ENCODE results near the gene LRRC36.
A peak's percentile ranks its signal among the peaks of the same experiment; 100 is the strongest.
"Not testable (repeated sequence)": the region's sequence is repeated elsewhere in the genome, so short reads cannot be mapped to it uniquely, and the experiment has no call there.

LRRC36 gene

DNA sequence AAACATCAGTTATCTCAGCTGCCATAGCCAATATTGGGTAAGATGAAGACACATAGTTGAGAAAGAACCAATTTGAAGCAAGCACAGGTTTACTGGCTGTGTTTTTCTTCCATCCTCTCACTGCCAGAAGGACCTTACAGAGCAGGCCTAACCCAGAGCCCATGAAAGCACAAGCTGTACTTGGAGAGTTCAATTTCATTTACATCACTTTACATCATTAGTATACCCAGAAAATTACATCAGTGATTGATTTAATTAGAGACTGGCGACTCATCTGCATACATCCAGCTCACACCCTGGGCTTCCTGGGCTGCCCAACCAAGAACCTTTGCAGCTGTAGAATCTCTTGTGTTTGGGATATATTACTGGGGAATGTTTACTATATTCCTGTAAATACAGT is 23.7 kb downstream of the LRRC36 start:
- no peak for DNase-seq

DNA sequence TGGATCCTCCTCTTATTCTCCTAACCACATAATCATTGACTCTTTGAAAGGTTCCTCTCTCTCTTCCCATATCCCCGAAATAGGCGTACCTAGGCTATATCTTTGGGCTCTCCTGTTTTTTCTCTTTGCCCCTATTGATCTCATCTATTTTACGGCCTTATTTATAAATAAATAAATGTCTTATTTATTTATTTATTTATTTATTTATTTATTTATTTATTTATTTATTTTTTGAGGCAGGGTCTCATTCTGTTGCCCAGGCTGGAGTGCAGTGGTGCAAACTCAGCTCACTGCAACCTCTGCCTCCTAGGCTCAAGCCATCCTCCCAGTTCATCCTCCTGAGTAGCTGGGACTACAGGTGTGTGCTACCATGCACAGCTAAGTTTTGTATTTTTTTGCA is 25.8 kb downstream of the LRRC36 start:
- not testable (repeated sequence) for DNase-seq

DNA sequence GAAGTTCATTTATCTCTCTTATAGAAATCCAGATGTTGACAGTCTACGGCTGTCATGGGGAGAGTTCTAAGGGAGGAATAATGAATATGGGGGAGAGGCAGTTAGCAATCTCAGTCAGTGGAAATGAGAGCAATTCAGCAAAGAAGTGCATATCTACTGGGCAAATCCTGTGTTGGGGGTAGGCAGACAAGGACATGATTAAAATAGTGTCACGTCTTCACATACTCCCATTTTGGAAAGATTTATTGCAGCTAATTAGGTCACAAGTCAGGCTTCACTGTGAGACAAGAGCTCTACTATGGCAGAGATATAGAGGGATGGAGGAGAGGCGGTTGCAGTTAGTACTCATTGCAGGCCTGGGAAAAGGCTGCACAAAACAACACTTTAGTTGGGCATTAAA is 29.8 kb downstream of the LRRC36 start:
- DNase-seq, result no peak

DNA sequence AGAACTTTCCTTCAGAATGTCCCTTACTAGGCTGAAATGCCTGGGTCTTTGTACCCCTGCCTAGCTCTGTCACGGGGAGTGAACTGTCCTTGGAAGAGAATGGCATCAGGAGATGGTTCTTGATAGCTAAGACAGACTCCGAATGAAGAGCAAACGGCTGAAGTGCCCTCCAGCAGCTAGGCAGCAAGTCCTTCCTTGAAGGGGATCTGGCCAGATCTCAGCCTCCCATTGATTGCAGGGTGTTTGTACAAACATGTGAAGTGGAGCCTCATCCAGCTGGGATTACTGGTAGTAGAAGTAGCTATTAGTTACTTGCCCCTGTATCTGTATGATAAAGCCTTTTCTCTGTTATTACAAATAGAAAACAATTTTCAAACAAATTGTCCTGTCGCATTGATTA is 30.9 kb downstream of the LRRC36 start:
- DNase-seq, result peak; percentile 23

DNA sequence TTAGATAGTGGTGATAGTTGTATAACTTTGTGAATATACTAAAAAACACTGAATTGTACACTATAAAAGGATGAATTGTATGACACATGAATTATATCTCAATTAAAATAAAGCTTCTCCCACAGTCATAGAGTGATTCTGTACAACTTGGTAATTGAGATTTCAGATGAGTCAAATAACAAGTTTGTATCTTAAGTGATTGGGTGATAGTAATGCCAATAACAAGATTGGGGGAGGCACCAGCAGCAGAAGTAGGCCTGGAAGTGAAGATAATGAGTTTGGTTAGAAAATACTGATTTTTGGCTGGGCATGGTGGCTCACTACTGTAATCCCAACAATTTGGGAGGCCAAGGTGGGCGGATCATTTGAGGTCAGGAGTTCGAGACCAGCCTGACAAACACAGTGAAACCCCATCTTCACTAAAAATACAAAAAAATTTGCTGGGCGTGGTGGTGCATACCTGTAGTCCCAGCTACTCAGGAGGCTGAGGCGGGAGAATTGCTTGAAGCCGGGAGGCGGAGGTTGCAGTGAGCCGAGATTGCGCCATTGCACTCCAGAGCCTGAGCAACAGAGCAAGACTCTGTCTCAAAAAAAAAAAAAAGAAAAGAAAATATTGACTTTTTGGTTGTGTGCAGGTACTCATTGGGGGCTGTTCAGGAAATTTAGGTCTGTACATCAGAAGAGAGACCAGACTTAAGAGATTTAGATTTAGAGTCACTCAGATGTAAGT is 33.1 kb downstream of the LRRC36 start:
- DNase-seq, result not testable (repeated sequence)

DNA sequence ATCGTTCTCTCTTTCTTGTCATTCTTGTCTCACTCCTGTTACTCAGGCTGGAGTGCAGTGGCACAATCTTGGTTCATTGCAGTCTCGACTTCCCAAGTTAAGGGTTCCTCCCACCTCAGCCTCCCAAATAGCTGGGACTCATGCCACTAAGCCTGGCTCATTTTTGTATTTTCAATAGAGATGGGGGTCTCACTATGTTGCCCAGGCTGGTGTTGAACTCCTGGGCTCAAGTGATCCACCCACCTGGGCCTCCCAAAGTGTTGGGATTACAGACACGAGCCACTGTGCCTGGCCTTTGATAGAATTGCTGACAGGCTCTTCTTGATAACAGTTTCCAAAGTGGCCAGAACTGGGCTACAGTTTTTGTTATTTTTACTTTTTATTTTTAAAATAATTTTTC is 34.4 kb downstream of the LRRC36 start:
- no peak for DNase-seq

DNA sequence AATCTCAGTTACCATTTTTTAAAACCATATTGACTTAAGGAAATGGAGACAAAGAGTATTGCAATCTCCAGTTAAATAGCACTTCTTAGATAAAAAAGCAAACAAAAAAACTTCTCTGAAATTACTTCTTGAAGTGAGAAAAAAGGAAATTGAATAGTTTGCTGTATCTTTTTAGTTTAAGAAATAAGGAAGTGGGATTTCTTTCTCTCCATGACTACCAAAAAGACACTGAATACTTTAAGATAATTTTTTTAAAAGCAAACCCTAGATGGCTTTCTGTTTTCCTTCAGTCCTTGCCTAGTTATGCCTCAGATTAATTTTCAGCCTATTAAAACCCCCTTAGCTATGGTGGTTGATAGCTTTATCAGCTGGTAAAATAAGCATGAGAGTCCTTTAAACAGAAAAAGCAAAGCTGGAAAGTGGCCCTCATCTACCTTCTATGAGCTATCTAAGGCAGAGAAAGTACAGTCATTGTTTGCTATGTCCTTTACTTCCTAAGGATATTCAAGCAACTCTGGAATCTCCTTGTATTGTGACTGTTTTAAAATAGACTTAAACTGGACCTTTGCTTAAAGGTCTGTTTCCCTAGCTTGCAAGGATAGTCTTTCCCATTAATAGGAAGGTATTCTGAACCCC is 38.1 kb downstream of the LRRC36 start:
- no peak for DNase-seq

DNA sequence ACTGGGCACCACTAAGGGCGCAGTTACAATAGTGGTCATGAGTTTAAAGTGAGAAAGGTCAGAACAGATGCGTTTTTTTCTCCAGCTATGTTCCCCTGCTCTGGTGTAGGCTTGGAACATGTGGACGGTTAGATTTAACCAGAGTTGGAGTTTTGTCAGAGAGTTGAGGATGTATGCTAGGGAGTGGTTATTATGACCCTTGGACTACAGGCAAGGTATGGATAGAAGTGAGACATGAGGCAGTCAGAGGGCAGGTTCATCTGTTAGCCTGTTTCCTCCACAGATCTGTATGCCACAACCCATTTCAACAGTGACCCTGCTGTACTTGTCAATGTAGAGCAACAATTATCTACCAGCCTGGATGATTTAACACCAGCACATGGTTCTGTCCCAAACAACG is 44.0 kb downstream of the LRRC36 start:
- no peak for DNase-seq

DNA sequence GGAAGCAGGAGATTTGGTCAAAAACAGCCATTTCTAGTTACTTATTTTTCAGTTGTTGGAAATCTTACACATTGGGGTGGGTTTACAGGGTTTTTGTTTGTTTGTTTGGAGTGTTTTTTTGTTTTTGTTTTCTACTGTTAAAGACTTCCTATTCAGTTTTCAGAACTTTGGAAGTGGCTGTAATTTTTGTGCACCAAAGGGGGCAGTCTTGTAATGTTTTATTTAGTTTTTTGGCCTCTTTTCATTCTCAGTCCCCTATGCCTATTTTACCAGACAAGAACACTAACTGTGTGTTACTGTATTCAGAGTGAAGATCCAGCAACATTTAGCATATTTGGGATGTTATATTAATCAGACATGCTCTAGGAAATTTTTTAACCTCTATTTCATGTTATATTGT is 46.0 kb downstream of the LRRC36 start:
- DNase-seq, result no peak

DNA sequence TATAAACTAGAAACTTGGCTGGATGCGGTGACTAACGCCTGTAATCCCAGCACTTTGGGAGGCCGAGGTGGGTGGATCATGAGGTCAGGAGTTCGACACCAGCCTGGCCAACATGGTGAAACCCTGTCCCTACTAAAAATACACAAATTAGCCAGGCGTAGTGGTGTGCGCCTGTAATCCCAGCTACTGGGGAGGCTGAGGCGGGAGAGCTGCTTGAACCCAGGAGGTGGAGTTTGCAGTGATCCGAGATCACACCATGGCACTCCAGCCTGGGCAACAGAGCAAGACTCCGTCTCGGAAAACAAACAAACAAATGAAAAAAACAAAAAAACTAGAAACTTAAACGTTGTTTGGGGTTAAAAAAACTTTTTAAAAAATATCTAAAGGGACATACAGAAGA is 49.4 kb downstream of the LRRC36 start:
- not testable (repeated sequence) for DNase-seq

DNA sequence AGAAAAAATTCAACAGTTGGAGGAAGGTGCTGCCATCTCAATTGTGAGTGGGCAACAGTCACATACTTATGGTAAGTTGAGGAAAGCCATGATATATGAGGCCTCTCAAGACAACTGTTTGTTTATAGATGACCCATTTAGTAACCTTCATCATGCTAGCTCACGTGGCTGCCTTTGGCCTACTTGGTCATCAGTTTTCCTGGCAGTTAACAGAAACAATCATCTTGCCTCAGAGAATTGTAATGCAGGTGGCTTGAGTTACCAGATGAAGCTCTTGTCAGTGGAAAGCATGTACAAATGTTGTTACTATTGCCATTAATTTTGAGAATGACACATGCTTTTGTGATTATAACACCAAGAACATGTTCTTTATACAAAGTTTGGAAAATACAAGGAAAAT is 52.0 kb downstream of the LRRC36 start:
- DNase-seq, result no peak

DNA sequence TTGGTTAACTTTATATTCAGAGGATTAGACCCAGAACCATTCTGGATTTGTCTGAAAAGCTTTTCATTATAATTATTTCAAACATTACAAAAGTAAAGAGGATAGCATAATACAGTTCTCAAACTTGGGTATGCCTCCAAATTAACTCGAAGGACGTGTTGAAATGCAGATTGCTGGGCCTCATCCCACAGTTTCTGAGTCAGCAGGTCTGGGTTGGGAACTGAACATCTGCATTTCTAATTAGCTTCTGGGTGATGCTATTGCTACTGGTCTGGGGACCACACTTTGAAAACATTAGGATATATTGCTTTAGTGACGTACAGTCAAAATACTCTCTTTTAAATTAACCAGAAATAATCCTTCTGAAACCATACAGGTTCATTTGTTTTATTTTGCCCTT is 56.7 kb downstream of the LRRC36 start:
- no peak for DNase-seq

DNA sequence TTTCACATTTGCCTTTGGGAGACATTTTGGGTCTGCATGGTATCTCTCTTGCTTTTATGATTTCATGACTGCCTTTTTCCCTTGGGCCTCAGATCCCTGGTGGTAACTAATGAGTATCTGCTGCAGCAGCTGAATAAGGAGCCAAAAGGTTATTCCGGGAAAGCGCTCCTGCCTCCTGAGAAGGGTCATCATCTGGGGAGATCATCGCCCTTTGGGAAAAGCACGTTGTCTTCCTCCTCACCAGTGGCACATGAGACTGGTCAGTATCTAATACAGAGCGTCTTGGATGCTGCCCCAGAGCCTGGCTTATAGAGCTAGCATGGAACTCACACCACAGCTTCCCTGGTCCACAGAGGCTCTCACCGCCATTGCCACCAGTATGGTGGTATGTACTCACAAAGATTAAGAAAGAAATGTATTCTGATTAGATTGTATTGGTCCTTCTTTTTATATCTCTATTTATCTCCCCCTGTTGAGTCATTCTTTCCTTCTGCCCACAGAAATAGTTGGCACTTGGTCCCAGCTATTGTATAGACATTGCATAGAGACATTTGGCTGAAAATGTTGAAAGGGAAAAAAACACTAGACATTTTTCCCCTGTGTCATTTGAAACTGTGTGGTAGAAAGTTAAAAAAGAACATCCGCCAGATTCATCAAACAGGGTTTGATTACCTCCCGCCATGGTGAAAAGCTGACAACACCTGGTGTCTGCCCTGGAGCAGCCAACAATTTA is 58.3 kb downstream of the LRRC36 start:
- DNase-seq, result peak; percentile 16

DNA sequence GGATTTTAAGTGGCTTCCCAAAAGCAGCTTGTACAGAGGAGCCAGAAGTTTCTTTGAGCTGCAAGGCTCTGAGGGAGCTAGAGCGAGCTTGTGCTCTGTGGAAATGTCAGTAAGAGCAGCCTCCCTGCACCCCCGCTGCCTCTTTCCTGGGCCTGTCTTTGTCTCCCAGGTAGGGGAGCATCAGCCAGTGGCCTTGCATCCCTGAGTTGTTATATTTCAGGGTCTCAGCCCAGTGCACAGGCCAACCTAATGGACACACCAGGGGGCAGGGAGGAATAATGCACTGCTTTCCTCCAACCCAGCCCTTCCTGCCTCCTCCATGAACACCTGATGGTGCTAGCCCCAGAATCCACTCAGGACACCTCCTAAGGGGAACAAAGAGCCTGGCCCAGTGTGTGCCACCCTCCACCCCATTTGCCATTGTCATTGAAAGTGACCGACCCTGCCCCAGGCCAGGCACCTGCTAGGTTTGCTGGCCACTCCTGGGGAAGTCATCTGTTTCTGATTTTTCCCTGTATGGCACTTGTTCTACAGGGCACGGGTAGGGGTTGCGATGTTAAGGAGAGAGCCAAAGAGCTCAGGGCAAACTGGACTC is 60.3 kb downstream of the LRRC36 start:
- DNase-seq, result no peak

DNA sequence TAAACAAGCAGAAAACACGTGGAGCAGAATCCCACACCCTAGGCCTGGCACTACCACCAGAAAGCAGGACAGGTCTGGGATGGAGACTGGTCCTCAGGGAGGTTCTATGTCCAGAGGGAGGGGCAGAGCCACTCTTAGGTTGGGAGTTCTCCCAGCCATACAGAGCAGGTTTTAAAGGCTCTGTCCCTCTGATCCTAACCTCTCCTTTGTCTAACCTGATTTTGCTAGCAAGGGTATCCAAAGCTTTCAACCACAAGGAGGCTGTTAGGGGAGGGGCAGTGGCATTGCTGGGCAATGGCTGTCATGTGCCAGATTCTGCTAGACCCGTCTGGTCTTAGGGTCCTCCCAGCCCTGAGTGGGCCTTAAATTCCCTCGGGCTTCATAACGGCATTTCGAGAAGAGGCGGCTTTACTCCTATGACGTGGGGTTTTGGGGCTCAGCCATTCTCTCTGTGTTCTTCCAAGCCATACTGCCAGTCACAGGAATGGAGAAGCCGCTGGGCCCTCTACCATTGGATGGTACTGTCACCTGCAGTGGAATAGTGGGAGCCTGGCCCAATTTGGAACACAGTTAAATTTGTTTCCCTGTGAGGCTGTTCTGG is 61.0 kb downstream of the LRRC36 start:
- no peak for DNase-seq

DNA sequence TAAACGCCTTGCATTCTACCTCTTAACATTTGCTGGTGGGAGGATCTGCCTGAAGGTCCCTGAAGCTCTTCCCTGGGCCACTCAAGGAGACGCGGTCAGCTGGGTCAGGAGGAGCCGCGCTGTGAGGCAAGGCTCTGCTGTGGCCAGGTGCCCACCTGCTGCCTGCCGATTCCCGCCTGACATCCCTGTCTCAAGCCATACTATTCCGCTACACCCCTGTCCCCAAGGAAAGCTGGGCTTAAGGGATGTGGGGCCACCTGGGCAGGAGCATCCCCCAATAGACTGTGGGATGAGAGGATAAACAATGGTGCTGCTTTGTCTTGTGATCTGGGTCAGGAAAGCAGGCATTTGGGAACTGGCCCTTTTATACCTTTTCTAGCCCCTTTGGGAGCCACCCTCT is 61.6 kb downstream of the LRRC36 start:
- DNase-seq, result no peak

DNA sequence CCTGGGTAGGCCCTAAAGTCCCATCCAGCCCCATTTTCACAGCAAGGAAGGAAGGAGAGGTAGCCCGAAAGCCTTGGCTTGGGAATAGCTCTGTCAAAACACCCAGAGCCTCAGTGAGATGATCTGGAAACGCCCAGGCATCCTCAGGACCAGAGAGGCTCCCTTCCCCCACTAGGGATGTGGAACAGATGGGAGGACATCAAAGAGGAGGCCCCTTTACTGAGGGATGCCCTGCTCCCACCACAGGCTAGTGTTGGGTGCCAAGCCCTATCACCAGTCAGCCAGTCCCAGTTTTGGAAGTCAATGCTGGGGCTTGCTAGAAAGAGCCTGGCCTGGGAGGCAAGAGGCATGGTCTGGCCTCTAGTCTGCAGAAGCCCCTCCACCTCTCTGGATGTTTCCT is 62.0 kb downstream of the LRRC36 start:
- DNase-seq, result no peak

DNA sequence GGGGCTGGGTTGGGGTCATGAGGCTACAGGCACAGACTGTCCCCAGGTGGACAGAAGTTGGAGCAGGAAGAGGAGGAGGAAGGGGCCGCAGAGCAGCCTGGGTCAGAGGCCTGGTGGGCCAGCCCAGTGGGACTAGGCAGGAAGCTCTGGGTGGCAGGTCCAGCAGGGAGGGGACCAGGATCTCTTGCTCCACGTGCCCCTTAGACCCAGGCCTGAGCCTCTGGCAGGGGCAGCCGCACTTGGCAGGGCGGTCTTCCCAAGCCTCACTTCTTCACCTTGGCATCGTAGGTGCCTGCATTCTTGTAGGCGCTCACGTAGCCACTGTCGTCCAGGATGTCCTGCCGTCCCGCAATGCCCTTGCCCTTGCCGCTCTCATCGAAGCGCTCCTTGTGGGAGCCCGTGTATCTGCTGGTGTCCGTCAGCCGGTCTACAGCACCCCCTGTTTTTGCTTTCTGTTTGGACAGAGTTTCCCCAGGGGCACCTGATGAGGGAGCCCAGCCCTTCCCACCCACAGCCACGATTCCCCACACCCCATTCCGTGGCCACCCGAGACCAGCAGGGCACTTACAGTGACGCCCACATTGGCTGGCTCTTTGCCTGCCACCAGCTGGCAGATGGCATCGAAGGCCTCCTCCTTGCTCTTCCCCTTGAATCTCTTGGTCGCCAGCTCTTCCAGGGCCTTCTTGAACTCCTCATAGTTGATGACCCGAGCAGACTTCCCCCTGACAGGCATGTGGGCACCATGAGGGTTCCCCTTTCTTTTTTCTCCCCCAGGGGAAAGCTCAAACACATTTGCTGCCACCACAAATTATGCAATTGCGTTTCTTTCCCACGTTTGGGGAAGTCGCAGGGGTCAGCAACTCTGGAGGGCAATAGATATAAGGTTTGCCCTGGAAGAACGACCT is 63.5 kb downstream of the LRRC36 start:
- no peak for DNase-seq

DNA sequence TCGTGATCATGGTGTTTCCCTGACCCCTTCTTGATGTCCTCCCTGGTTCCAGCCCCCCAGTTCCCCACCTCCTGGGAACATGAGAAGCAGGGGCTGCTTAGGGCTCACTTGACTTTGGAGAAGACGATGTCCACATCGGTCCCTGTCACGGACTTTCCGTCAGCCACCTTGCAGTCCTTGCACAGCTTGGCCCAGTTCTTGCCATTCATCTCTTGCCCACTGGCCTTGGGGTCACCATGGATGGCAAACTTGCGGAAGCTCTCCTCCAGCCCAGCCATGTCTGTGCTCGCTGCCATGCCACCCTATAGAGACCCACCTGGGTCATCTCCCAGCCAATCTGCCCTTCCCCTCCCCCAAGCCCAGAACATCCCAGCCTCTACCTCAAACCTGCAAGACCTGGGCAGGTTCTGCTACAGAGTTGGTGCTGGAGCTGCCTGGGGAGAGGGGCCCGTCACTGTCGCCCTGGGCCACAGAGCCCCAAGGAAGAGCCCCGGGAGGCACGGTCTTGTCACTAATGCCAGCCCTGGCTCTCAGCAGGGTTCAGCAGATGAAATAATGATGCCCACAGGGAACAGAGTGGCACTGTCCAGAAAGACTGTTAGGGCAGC is 64.3 kb downstream of the LRRC36 start:
- DNase-seq, result no peak

DNA sequence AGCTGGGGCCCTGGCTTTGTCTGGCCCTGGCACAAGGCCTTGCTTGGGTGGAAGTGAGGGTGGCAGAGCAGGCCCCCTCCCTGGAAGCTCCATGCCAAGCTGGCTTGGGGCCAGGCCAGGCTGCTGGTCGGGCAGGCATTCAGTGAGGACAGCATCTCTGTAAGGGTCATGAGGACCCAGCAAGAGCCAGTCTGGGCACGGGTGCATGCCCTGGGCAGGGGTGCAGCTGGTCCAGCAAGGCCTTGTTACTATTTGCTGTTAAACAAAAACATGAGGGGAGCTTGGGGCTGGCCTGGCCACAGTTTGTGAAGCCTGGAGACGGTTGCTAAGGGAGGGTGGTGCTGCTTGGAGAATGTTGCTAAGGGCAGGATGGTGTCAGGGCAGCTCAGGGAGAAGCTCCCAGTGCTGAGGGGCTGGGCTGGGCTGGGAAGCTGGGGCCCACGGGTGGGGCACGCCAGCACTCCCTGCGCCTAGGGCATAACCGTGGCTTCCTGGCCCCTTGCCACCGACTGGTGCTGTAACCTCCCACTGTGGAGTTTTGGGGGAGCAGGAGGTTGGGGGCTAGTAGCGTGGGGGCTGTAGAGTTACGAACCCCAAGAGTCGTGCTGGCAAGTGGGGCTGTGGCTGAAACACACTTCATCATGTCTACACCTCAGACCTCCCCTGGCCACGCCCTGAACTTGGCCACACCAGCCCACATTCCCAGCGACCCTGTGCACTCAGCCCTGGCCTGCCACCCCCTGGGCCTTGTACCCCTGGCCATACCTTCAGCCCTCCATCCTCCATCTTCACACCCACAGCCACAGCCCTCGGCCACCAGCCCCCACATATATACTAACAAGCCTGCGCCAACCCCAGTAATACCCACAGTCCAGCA is 65.0 kb downstream of the LRRC36 start:
- DNase-seq, result no peak

Data from NCI-H2227 treated with DMSO at 0.1 percent for 48 hours (cell line).